Measurements from ENCODE around the gene ITGA2. TPM values are rescaled to one million over a fixed set of nuclear protein-coding genes. Genes with fewer than 3 reads are reported as not detected.

ITGA2 gene
- total and polyA plus RNA-seq, 9 of the 15 experiments (the other 6 are each of a cell fraction or from before 2014, with no cell fraction given): 0.01 to 0.09 (median 0.03) TPM; not detected in 5

DNA sequence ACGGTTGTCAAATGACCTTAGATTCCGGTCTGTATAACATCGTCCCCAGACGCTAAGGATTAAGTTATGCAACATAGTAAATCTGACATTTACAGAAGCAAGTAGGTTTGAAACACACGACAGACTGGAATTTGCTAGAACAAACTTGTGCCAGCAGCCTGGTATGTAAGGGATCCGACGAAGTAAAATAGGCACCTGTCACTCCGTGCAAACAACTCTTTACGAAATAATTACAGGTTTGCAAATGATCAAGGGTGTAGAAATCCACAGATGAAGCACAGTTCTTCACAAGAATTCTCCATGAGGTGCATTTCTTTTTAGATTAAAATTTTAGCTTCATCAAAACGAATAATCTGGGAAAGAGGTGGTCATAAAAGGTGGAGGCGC lies 119.9 kb downstream of the ITGA2 start:
- Histone ChIP-seq H2AFZ (ENCODE audit: low read depth, low read length) (peak overlapping the region; percentile 98), H3K9me1 (ENCODE audit: control insufficient read depth, insufficient read depth, low read length) (no peaks in the 10 kb centered on the region), H3K36me3 (ENCODE audit: control insufficient read depth, insufficient read depth, low read length) (peaks cover 14% of the 10 kb centered on the region), H3K27me3 (ENCODE audit: control insufficient read depth in 2 of 2, insufficient read depth in 2 of 2, low read length in 2 of 2) (no peaks in the 10 kb centered on the region), H3K4me3 (peak overlapping the region; percentile 63), H3K4me1 (replicated peaks in 1 of 2; ENCODE audit: control insufficient read depth in 2 of 2, insufficient read depth in 2 of 2, low read length in 2 of 2) (peaks cover 5 to 9% of the 10 kb centered on the region in 2 experiments; a peak in 2 of 5 replicates), H3K27ac (ENCODE audit: extremely low read depth, low read depth, low read length) (peak overlapping the region; percentile 38; the same call in 2 of the 3 replicates), H3K9me3 (replicated peaks; ENCODE audit: control insufficient read depth, insufficient read depth, low read depth, low read length) (no peaks in the 10 kb centered on the region; the same call in 1 of the 2 replicates), H3K9ac (ENCODE audit: insufficient read depth in 1 of 2, low read depth in 2 of 2, low read length in 2 of 2) (peak overlapping the region; percentile 88 to 90), H3K4me2 (ENCODE audit: insufficient read depth, low read length) (peak overlapping the region; percentile 98), H3K79me2 (ENCODE audit: control insufficient read depth, insufficient read depth, low read length) (peaks cover 32% of the 10 kb centered on the region), H4K20me1 (replicated peaks; ENCODE audit: control insufficient read depth, insufficient read depth, low read length) (no peaks in the 10 kb centered on the region)
- in situ Hi-C loops (cut with MboI) (no loop called here), intact Hi-C loops (cut with micrococcal nuclease) (no loop called here)
- DNase-seq (ENCODE audit: extremely low read depth in 1 of 4, low spot score in 3 of 4) (peak in 1 of 4 experiments; percentile 24), FAIRE-seq (peak; percentile 52), ATAC-seq (peak; percentile 12; the same call in 2 of the 3 replicates)
- TF ChIP-seq CEBPB (tag; IDR thresholded peaks at IDR 0.05) (peak; percentile 77), ZKSCAN8 (CRISPR knock-in tag; IDR thresholded peaks at IDR 0.05) (no peak), CEBPG (CRISPR knock-in tag; IDR thresholded peaks at IDR 0.05) (no peak), CEBPG (tag; conservative IDR thresholded peaks at IDR 0.05 in 1 of 2, IDR thresholded peaks at IDR 0.05 in 1 of 2) (peak in 1 of 2 experiments; percentile 45; a peak in 1 of 4 replicates), SIX5 (IDR thresholded peaks at IDR 0.05; ENCODE audit: borderline replicate concordance in 1 of 2, insufficient read depth in 1 of 2, low read depth in 1 of 2, low read length in 2 of 2) (no peak)
- TF ChIP-seq, protein P1, sequence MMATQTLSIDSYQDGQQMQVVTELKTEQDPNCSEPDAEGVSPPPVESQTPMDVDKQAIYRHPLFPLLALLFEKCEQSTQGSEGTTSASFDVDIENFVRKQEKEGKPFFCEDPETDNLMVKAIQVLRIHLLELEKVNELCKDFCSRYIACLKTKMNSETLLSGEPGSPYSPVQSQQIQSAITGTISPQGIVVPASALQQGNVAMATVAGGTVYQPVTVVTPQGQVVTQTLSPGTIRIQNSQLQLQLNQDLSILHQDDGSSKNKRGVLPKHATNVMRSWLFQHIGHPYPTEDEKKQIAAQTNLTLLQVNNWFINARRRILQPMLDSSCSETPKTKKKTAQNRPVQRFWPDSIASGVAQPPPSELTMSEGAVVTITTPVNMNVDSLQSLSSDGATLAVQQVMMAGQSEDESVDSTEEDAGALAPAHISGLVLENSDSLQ (IDR thresholded peaks at IDR 0.05): 0 out of 2 replicates have a peak, but pooled peaks have one; percentile 8
- TSS peak; percentile 36 for BruUV-seq (replicated peaks)
- WGBS (ENCODE audit: insufficient coverage, low coverage, missing lambda C conversion rate): under 1% methylated on average over 11 of the region's 11 CpGs
- ChIA-PET CTCF (ENCODE audit: low intra/inter-chr PET ratio) (no interaction called here), POLR2A (interaction anchor here (0.6 to 1.0 kb wide), 6 partner anchors 9 to 1224 kb away, joined by 3 to 8 read pairs (median 6); no protein-coding TSS in a partner anchor)

All from K562 (cell line).